Liver (tissue), 9 donors: ENCODE results near the gene GPR4. TPM values are rescaled to one million over a fixed set of nuclear protein-coding genes. Genes with fewer than 3 reads are reported as not detected.

Experiments
- DNase-seq: peaks from one replicate; pipeline ENCODE4 v3.0.0-alpha.2; 2017; ENCODE audit warnings: low spot score
- H3K27ac ChIP-seq, 2 donors: one replicate each; pipeline ENCODE4 v1.7.0; 2013; ENCODE audit warnings: inconsistent platforms in 2 of 2, low read length in 2 of 2, control low read depth in 1 of 2, low read depth in 1 of 2, mild to moderate bottlenecking in 1 of 2
- H3K27me3 ChIP-seq, 4 donors: one replicate each; pipeline versions ENCODE4 v1.6.1 to v1.7.0; 2013; ENCODE audit warnings: low read length in 3 of 4, inconsistent platforms in 1 of 4, mild to moderate bottlenecking in 1 of 4, moderate library complexity in 1 of 4; ENCODE audit not compliant: control insufficient read depth in 4 of 4, insufficient read depth in 4 of 4
- H3K36me3 ChIP-seq, 4 donors: one replicate each; pipeline versions ENCODE4 v1.6.1 to v1.7.0; 2013; ENCODE audit warnings: low read length in 3 of 4, mild to moderate bottlenecking in 3 of 4, low read depth in 1 of 4, moderate library complexity in 1 of 4; ENCODE audit not compliant: control insufficient read depth in 4 of 4, insufficient read depth in 3 of 4
- H3K4me1 ChIP-seq, 4 donors: one replicate each; pipeline versions ENCODE4 v1.6.1 to v1.7.0; 2013; ENCODE audit warnings: low read length in 3 of 4, mild to moderate bottlenecking in 3 of 4, moderate library complexity in 1 of 4; ENCODE audit not compliant: control insufficient read depth in 4 of 4, insufficient read depth in 4 of 4
- H3K4me3 ChIP-seq, 3 donors: one replicate each; pipeline versions ENCODE4 v1.6.1 to v1.7.0; 2013; ENCODE audit warnings: low read length in 3 of 3, control low read depth in 1 of 3, low read depth in 1 of 3, mild to moderate bottlenecking in 1 of 3
- H3K9ac ChIP-seq, 2 donors: one replicate each; pipeline ENCODE4 v1.7.0; 2013; ENCODE audit warnings: low read length in 2 of 2, mild to moderate bottlenecking in 2 of 2, moderate library complexity in 2 of 2, control low read depth in 1 of 2, low read depth in 1 of 2
- H3K9me3 ChIP-seq, 4 donors: one replicate each; pipeline versions ENCODE4 v1.6.1 to v1.7.0; 2013; ENCODE audit warnings: low read length in 3 of 4; ENCODE audit not compliant: control insufficient read depth in 4 of 4
- EGR1 ChIP-seq, 2 donors: IDR thresholded peaks; 2 replicates each; pipeline ENCODE4 v1.6.1; 2016 to 2018; ENCODE audit warnings: antibody characterized with exemption in 2 of 2, low read depth in 2 of 2
- FOXA2 ChIP-seq: IDR thresholded peaks from 2 replicates; pipeline ENCODE4 v1.6.1; 2016; ENCODE audit warnings: antibody characterized with exemption
- GABPA ChIP-seq, 2 donors: IDR thresholded peaks in 1 of 2; conservative IDR thresholded peaks in 1 of 2; 2 replicates each; pipeline ENCODE4 v1.6.1; 2016; ENCODE audit warnings: antibody characterized with exemption in 2 of 2, mild to moderate bottlenecking in 1 of 2, moderate library complexity in 1 of 2
- HNF4A ChIP-seq, 2 donors: conservative IDR thresholded peaks; 2 replicates each; pipeline ENCODE4 v1.6.1; 2016; ENCODE audit warnings: antibody characterized with exemption in 2 of 2, mild to moderate bottlenecking in 2 of 2
- NR2F2 ChIP-seq: IDR thresholded peaks from 2 replicates; pipeline ENCODE4 v1.6.1; 2016; ENCODE audit warnings: antibody characterized with exemption
- RAD21 ChIP-seq, 2 donors: IDR thresholded peaks; 2 replicates each; pipeline ENCODE4 v1.6.1; 2016; ENCODE audit warnings: antibody characterized with exemption in 2 of 2, mild to moderate bottlenecking in 2 of 2
- RXRA ChIP-seq, 2 donors: IDR thresholded peaks; 2 replicates each; pipeline ENCODE4 v1.6.1; 2017 to 2018; ENCODE audit warnings: antibody characterized with exemption in 2 of 2, mild to moderate bottlenecking in 1 of 2
- SP1 ChIP-seq: IDR thresholded peaks from 2 replicates; pipeline ENCODE4 v1.6.1; 2018; ENCODE audit warnings: antibody characterized with exemption, mild to moderate bottlenecking
- TAF1 ChIP-seq: conservative IDR thresholded peaks from 2 replicates; pipeline ENCODE4 v1.6.1; 2016; ENCODE audit warnings: antibody characterized with exemption, mild to moderate bottlenecking
- YY1 ChIP-seq: IDR thresholded peaks from 2 replicates; pipeline ENCODE4 v1.6.1; 2016; ENCODE audit warnings: antibody characterized with exemption, mild to moderate bottlenecking
- WGBS: extraction: QIAGEN DNeasy Blood & Tissue Kit; methylation state at CpG from one replicate; pipeline ENCODE4 v1.1.7; 2013; 5-methylcytosine and 5-hydroxymethylcytosine counted together
- polyA plus RNA-seq, 2 donors: library from polyadenylated mRNA; stranded (reverse) in 1 of 2; unstranded in 1 of 2; fragments of 200-250 nt in 1 of 2; fragments of >200 nt in 1 of 2; fragmentation: Nextera tagmentation in 1 of 2; extraction: Ambion mirVana in 1 of 2; gene quantifications; one replicate each; pipeline versions ENCODE4 v1.2.1 to v1.2.3, GENCODE V29; 2013 to 2015
- total RNA-seq, 2 donors: library from RNA; depleted of rRNA; stranded (reverse); fragments of >200 nt; gene quantifications; one replicate each; pipeline ENCODE4 v1.2.3, GENCODE V29; 2014
- TF ChIP-seq, protein P1 (sequence below): IDR thresholded peaks from 2 replicates; pipeline ENCODE4 v1.6.1; 2016; ENCODE audit warnings: antibody characterized with exemption
- TF ChIP-seq, protein P2 (sequence below): IDR thresholded peaks from 2 replicates; pipeline ENCODE4 v1.6.1; 2016; ENCODE audit warnings: antibody characterized with exemption
- TF ChIP-seq, protein P3 (sequence below): IDR thresholded peaks from 2 replicates; pipeline ENCODE4 v1.6.1; 2016; ENCODE audit warnings: antibody characterized with exemption, mild to moderate bottlenecking
- TF ChIP-seq, protein P4 (sequence below): fragments of 150-350 bp; IDR thresholded peaks from 2 replicates; pipeline ENCODE4 v1.5.1; 2017; ENCODE audit warnings: improper control_type of control experiment, low read depth, low read length; ENCODE audit not compliant: missing input control
- donor health status: healthy.
- donor health status: healthy.
- donor health status: healthy.
- donor health status: healthy.
- donor health status: healthy.

Gene GPR4
- total and polyA plus RNA-seq, 4 donors, result 0.37 to 1.9 (median 0.97) TPM

DNA sequence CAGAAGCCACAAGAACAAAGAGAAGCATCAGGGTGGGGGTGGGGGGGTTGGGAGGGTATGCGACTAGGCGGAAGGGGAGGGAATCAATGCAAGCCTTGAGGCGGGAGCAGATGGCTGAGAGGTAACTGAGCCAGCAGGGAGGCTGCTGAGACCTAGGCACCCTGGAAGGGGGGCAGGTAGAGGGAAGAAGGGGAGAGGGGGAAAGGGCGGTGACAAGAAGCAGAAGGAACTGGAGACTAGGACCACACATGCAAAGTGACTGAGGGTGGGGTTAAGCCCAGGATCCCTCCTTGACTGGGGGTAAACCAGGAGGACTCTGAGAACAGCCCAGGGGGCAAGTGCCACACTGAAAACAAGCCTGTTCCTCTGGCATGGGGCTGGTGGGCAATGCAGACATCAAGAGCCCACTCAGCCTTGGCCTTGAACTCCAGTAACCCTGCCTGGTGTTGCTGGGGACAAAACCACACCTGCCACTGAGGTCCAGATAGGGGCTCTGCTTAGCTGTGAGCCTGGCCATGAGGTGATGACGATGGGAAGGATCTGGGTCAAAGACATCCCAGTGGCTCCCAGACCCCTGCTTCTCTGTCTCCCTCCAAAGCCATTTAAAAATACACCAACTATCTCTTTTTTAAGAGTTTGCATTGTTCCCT, 37.8 kb downstream of the GPR4 start:
- no peak overlapping the region for H3K4me3 ChIP-seq
- no peaks in the 10 kb centered on the region for H3K27me3 ChIP-seq
- H3K4me1 ChIP-seq, result peaks cover 0 to 7% (median 3%) of the 10 kb centered on the region in 4 donors
- no peaks in the 10 kb centered on the region for H3K9me3 ChIP-seq
- 86% methylated on average over 5 of the region's 5 CpGs for WGBS
- H3K36me3 ChIP-seq, result no peaks in the 10 kb centered on the region
- no peak overlapping the region for H3K9ac ChIP-seq
- TF ChIP-seq RXRA (IDR thresholded peaks at IDR 0.05) (no peak), FOXA2 (no peak), TAF1 (no peak), YY1 (no peak), HNF4A (conservative IDR thresholded peaks at IDR 0.05) (no peak), EGR1 (IDR thresholded peaks at IDR 0.05; ENCODE audit: low read depth in 2 of 2) (no peak), NR2F2 (no peak), RAD21 (IDR thresholded peaks at IDR 0.05) (no peak), SP1 (no peak), GABPA (IDR thresholded peaks at IDR 0.05 in 1 of 2, conservative IDR thresholded peaks at IDR 0.05 in 1 of 2) (no peak)
- TF ChIP-seq, protein P1, sequence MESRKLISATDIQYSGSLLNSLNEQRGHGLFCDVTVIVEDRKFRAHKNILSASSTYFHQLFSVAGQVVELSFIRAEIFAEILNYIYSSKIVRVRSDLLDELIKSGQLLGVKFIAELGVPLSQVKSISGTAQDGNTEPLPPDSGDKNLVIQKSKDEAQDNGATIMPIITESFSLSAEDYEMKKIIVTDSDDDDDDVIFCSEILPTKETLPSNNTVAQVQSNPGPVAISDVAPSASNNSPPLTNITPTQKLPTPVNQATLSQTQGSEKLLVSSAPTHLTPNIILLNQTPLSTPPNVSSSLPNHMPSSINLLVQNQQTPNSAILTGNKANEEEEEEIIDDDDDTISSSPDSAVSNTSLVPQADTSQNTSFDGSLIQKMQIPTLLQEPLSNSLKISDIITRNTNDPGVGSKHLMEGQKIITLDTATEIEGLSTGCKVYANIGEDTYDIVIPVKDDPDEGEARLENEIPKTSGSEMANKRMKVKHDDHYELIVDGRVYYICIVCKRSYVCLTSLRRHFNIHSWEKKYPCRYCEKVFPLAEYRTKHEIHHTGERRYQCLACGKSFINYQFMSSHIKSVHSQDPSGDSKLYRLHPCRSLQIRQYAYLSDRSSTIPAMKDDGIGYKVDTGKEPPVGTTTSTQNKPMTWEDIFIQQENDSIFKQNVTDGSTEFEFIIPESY, result no peak
- TF ChIP-seq, protein P2, sequence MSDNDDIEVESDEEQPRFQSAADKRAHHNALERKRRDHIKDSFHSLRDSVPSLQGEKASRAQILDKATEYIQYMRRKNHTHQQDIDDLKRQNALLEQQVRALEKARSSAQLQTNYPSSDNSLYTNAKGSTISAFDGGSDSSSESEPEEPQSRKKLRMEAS, result no peak
- TF ChIP-seq, protein P3, sequence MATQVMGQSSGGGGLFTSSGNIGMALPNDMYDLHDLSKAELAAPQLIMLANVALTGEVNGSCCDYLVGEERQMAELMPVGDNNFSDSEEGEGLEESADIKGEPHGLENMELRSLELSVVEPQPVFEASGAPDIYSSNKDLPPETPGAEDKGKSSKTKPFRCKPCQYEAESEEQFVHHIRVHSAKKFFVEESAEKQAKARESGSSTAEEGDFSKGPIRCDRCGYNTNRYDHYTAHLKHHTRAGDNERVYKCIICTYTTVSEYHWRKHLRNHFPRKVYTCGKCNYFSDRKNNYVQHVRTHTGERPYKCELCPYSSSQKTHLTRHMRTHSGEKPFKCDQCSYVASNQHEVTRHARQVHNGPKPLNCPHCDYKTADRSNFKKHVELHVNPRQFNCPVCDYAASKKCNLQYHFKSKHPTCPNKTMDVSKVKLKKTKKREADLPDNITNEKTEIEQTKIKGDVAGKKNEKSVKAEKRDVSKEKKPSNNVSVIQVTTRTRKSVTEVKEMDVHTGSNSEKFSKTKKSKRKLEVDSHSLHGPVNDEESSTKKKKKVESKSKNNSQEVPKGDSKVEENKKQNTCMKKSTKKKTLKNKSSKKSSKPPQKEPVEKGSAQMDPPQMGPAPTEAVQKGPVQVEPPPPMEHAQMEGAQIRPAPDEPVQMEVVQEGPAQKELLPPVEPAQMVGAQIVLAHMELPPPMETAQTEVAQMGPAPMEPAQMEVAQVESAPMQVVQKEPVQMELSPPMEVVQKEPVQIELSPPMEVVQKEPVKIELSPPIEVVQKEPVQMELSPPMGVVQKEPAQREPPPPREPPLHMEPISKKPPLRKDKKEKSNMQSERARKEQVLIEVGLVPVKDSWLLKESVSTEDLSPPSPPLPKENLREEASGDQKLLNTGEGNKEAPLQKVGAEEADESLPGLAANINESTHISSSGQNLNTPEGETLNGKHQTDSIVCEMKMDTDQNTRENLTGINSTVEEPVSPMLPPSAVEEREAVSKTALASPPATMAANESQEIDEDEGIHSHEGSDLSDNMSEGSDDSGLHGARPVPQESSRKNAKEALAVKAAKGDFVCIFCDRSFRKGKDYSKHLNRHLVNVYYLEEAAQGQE, result no peak
- DNase-seq, result no peak
- no peak overlapping the region for H3K27ac ChIP-seq

DNA sequence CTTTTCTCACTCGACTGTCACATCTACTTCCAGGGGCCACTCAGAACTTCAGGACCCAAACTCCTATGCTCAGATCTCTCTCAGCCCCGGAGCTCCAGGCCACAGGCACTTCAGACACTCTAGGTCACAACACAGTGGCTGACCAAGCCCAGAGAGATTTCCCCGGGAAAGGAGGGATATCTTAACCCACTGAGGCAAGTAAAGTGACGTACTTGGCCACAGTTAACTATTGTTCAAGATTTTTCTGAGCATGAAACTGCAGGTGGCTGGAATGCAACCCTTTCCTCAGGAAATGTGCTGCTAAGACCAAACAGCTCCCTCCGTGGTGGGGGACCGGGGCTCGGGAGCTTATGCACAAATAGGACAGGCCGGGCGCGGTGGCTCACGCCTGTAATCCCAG, 41.3 kb downstream of the GPR4 start:
- no peak for TF ChIP-seq YY1
- no peak for TF ChIP-seq EGR1 (IDR thresholded peaks at IDR 0.05; ENCODE audit: low read depth in 2 of 2)
- no peak for TF ChIP-seq RXRA (IDR thresholded peaks at IDR 0.05)
- TF ChIP-seq, protein P4, sequence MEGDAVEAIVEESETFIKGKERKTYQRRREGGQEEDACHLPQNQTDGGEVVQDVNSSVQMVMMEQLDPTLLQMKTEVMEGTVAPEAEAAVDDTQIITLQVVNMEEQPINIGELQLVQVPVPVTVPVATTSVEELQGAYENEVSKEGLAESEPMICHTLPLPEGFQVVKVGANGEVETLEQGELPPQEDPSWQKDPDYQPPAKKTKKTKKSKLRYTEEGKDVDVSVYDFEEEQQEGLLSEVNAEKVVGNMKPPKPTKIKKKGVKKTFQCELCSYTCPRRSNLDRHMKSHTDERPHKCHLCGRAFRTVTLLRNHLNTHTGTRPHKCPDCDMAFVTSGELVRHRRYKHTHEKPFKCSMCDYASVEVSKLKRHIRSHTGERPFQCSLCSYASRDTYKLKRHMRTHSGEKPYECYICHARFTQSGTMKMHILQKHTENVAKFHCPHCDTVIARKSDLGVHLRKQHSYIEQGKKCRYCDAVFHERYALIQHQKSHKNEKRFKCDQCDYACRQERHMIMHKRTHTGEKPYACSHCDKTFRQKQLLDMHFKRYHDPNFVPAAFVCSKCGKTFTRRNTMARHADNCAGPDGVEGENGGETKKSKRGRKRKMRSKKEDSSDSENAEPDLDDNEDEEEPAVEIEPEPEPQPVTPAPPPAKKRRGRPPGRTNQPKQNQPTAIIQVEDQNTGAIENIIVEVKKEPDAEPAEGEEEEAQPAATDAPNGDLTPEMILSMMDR, result no peak
- no peaks in the 10 kb centered on the region for H3K27me3 ChIP-seq
- DNase-seq, result no peak
- no peak overlapping the region for H3K4me3 ChIP-seq
- H3K9me3 ChIP-seq, result no peaks in the 10 kb centered on the region
- H3K4me1 ChIP-seq, result no peaks in the 10 kb centered on the region
- WGBS, result 87% methylated on average over 11 of the region's 11 CpGs
- no peak overlapping the region for H3K9ac ChIP-seq
- H3K36me3 ChIP-seq, result no peaks in the 10 kb centered on the region
- H3K27ac ChIP-seq, result no peak overlapping the region
